Chondrocyte (in vitro differentiated cells): ENCODE measurements around the gene CEP131. TPM values are rescaled to one million over a fixed set of nuclear protein-coding genes. Genes with fewer than 3 reads are reported as not detected.

Experiments used
- DNase-seq: peaks from one replicate; pipeline ENCODE4 v3.0.0; 2021; ENCODE audit warnings: mixed read lengths, low spot score
- H3K27ac Mint-ChIP-seq: one replicate; pipeline ENCODE4 v1.8.0; 2021; ENCODE audit warnings: mild to moderate bottlenecking, moderate library complexity, mixed read lengths; ENCODE audit not compliant: unreplicated experiment
- H3K27me3 Mint-ChIP-seq: 2 replicates; pipeline ENCODE4 v1.8.0; 2021; ENCODE audit warnings: low read depth, mixed read lengths
- H3K36me3 Mint-ChIP-seq: 2 replicates; pipeline ENCODE4 v1.8.0; 2021; ENCODE audit warnings: low read depth, mixed read lengths
- H3K4me1 Mint-ChIP-seq: 2 replicates; pipeline ENCODE4 v1.8.0; 2021; ENCODE audit warnings: low read depth, mild to moderate bottlenecking, mixed read lengths
- H3K4me3 Mint-ChIP-seq: one replicate; pipeline ENCODE4 v1.8.0; 2021; ENCODE audit warnings: mild to moderate bottlenecking, moderate library complexity, mixed read lengths; ENCODE audit not compliant: unreplicated experiment
- H3K9me3 Mint-ChIP-seq: 2 replicates; pipeline ENCODE4 v1.8.0; 2021; ENCODE audit warnings: low read depth, mixed read lengths
- CTCF ChIP-seq: fragments of 200-600 bp; sonication (generic); IDR thresholded peaks from 2 replicates; pipeline ENCODE4 v1.5.0; 2021; ENCODE audit warnings: antibody characterized with exemption, mild to moderate bottlenecking, moderate library complexity
- total RNA-seq: library from RNA; stranded (reverse); gene quantifications from 3 replicates; pipeline ENCODE4 v1.2.1, GENCODE V29; 2021

The CEP131 gene
- total RNA-seq, 1 donor from 2014 or later, result 8.2 TPM

GRCh38 chr17:81251094-81251708 is 28.4 kb upstream of the CEP131 start:
- H3K27me3 Mint-ChIP-seq, result no peaks in the 10 kb centered on the region
- H3K4me1 Mint-ChIP-seq, result peaks cover 16% of the 10 kb centered on the region
- TF ChIP-seq CTCF, result no peak
- no peak overlapping the region for H3K4me3 Mint-ChIP-seq
- H3K27ac Mint-ChIP-seq, result peak overlapping the region; percentile 22
- DNase-seq, result no peak
- H3K36me3 Mint-ChIP-seq, result peaks cover 4% of the 10 kb centered on the region
- no peaks in the 10 kb centered on the region for H3K9me3 Mint-ChIP-seq

GRCh38 chr17:81250286-81251093 is 27.7 kb upstream of the CEP131 start:
- no peak overlapping the region for H3K4me3 Mint-ChIP-seq
- H3K4me1 Mint-ChIP-seq, result peaks cover 14% of the 10 kb centered on the region
- peaks cover 4% of the 10 kb centered on the region for H3K36me3 Mint-ChIP-seq
- no peak overlapping the region for H3K27ac Mint-ChIP-seq
- H3K27me3 Mint-ChIP-seq, result no peaks in the 10 kb centered on the region
- no peak for TF ChIP-seq CTCF
- DNase-seq, result peak; percentile 90
- H3K9me3 Mint-ChIP-seq, result no peaks in the 10 kb centered on the region

- Mint-ChIP-seq H3K9me3 (no peaks in the 10 kb centered on the region), H3K27me3 (no peaks in the 10 kb centered on the region), H3K36me3 (peaks cover 5% of the 10 kb centered on the region), H3K4me1 (peaks cover 9% of the 10 kb centered on the region), H3K27ac (no peak overlapping the region), H3K4me3 (no peak overlapping the region)
- DNase-seq, result peak; percentile 82
- no peak for TF ChIP-seq CTCF
Measured at GRCh38 chr17:81249223-81250040, 26.7 kb upstream of the CEP131 start.

- TF ChIP-seq CTCF, result no peak
- Mint-ChIP-seq H3K4me1 (peaks cover 9% of the 10 kb centered on the region), H3K9me3 (no peaks in the 10 kb centered on the region), H3K36me3 (peaks cover 5% of the 10 kb centered on the region), H3K27ac (no peak overlapping the region), H3K4me3 (no peak overlapping the region), H3K27me3 (no peaks in the 10 kb centered on the region)
- peak; percentile 80 for DNase-seq
Measured at GRCh38 chr17:81248649-81249048, 25.9 kb upstream of the CEP131 start.
